ENCODE data around the gene GPR17. TPM values are rescaled to one million over a fixed set of nuclear protein-coding genes. Genes with fewer than 3 reads are reported as not detected.
A peak's percentile ranks its signal among the peaks of the same experiment; 100 is the strongest.

GPR17 gene
- total and polyA plus RNA-seq, 11 donors: 0.10 to 8.0 (median 0.26) TPM; not detected in 3

DNA sequence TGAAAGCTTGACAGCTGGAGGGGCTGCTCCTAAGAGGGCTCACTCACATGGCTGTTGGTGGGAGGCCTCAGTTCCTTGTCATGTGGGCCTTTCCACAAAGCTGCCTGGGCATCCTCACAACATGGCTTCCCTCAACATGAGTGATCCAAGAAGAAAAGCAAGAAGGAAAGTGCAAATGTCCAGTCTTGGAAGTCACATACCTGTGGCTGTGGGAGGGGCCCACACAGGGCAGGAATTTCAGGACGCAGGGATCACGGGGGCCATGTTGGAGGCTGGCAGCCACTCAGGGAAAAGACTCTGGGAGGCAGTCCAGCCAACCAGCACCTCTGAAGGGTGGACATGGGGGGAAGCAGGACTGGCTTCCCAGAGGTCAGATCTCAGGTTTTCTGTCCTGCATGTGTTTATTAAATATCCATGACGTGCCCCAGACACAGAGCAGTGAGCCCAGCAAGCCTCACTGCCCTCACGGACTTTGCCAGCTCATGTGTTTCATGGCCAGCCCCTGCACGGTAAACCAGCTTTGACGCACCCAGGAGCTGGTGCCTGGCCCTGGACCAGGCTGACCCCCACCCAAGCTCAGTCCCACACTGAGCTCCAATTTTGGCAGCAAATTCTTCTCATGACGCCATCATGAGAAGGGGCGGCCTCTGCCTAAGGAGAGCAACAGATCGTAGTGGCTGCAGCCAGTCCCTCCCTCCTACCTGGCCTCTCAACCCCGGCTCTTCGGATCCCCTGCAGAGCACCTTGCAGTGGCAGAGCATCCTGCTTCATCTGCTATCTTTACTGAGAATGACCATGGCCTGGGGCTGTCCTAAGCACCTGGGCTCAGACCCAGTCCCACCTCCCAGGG, 34.7 kb upstream of the GPR17 start:
- TF ChIP-seq CTCF (IDR thresholded peaks at IDR 0.05) (no peak), POLR2A (IDR thresholded peaks at IDR 0.05) (no peak)
- H3K9me3 ChIP-seq: peaks cover 0 to 27% (median 12%) of the 10 kb centered on the region in 12 donors
- H3K36me3 ChIP-seq: no peaks in the 10 kb centered on the region
- 86 to 87% (median 87%) methylated on average over 10 to 11 of the region's 11 CpGs for WGBS, 4 donors
- H3K27me3 ChIP-seq: no peaks in the 10 kb centered on the region
- ATAC-seq: no peak
- no peaks in the 10 kb centered on the region for H3K4me1 ChIP-seq
- H3K4me3 ChIP-seq: no peak overlapping the region
- intact Hi-C loops (cut with DNase I): no loop called here
- peak in 1 of 5 donors; percentile 9 for DNase-seq
- no peak overlapping the region for H3K27ac ChIP-seq

DNA sequence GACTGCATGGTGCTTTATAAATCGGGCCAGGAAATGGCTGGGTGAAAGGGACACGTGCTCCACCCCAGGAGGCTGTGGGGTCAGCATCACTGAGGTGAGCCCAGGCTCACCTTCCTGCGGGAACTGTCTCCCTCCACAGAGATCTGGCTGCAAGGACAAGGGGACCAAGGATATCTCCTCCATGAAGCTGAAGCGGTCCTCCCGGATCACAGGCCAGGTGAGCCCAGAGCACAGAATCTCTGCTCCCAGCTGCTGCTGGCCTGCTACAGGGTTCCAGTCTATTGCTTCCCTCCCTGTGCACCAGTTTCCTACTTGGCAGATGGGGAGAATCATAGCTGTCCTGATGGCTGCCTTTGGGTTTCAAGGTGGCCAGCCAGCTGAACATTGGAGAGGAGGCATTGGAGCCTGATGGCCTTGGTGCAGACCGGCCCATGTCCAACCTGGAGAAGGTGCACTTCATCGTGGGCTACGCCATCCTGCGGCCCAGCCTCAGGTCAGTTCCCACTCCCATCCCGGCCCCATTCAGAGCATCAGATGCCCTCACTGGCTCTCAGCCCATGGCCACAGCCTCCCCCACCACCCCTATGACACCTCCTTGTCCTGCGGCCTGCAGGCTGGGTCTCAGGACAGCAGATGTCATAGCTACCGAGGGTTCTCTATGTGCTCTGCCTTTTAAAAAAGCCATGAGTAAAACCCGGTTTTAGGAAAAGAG, 33.7 kb upstream of the GPR17 start:
- Histone ChIP-seq H3K27me3 (no peaks in the 10 kb centered on the region), H3K27ac (no peak overlapping the region), H3K36me3 (no peaks in the 10 kb centered on the region), H3K4me1 (no peaks in the 10 kb centered on the region), H3K4me3 (no peak overlapping the region), H3K9me3 (peaks cover 0 to 27% (median 12%) of the 10 kb centered on the region in 12 donors)
- ATAC-seq (no peak), DNase-seq (peak in 1 of 5 donors; percentile 12)
- TF ChIP-seq CTCF (IDR thresholded peaks at IDR 0.05) (no peak), POLR2A (IDR thresholded peaks at IDR 0.05) (no peak)
- intact Hi-C loops (cut with DNase I): no loop called here
- WGBS, 4 donors: 87 to 91% (median 89%) methylated on average over 10 to 13 of the region's 13 CpGs

- Histone ChIP-seq H3K4me1 (no peaks in the 10 kb centered on the region), H3K27ac (no peak overlapping the region), H3K36me3 (no peaks in the 10 kb centered on the region), H3K4me3 (no peak overlapping the region), H3K27me3 (no peaks in the 10 kb centered on the region), H3K9me3 (peaks cover 0 to 27% (median 12%) of the 10 kb centered on the region in 12 donors)
- no peak for DNase-seq
- intact Hi-C loops (cut with DNase I): no loop called here
- no peak for ATAC-seq
- 90 to 97% (median 92%) methylated on average over 2 of the region's 2 CpGs for WGBS, 4 donors
- TF ChIP-seq CTCF (IDR thresholded peaks at IDR 0.05) (no peak), POLR2A (IDR thresholded peaks at IDR 0.05) (no peak)
Measured at GRCh38 chr2:127614246-127614645, 31.7 kb upstream of the GPR17 start.

DNA sequence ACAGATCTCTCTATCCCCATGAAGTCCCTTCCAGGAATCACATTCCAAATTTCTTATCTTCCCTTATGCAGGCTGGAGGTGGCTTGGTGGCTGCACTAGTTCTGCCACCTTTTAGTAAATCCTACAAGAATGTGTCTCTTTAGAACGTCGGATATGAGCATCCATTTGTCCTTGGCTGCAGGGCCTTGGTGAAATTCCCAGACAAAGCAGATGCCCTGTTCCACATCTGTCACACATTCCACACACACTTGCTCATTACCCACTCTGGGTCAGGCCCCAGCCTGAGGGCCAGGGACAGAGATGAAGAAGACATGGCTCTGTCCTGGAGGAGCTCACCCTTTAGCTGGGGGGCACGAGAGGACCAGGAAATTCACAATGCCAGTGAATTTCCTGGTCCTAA, 31.2 kb upstream of the GPR17 start:
- WGBS, 4 donors: 40 to 56% (median 51%) methylated on average over 3 of the region's 3 CpGs
- peak in 1 of 4 donors; percentile 26 for ATAC-seq
- peaks cover 0 to 27% (median 12%) of the 10 kb centered on the region in 12 donors for H3K9me3 ChIP-seq
- no peaks in the 10 kb centered on the region for H3K4me1 ChIP-seq
- H3K27me3 ChIP-seq: no peaks in the 10 kb centered on the region
- H3K36me3 ChIP-seq: no peaks in the 10 kb centered on the region
- no peak overlapping the region for H3K4me3 ChIP-seq
- intact Hi-C loops (cut with DNase I): no loop called here
- TF ChIP-seq POLR2A (IDR thresholded peaks at IDR 0.05) (no peak), CTCF (IDR thresholded peaks at IDR 0.05) (no peak)
- DNase-seq: peak in 1 of 5 donors; percentile 7
- no peak overlapping the region for H3K27ac ChIP-seq

Measured in heart left ventricle (tissue), 16 donors.